Measurements from ENCODE around the gene OR9A2.

The OR9A2 gene

DNA sequence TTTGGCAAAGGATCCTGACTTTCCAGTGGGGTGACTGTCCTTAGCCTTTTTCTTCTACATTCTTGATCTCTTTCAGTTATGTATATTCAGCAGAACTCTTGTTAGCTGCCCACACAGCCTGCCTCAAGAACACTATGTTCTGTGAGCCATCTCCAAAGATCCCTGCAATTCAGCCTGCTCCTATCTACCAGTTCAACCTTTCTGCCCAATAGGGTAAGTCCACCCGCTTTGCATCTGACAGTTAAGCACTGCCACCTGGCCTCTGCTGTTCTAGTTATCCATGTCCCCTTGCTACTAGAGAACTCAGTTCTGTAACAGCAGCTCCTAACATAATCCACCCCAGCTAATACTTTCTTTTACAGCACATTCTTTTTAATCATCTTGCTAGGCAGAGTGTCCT is 13.5 kb downstream of the OR9A2 start:
- H3K27ac ChIP-seq: no peak overlapping the region
- TF ChIP-seq, protein P1, sequence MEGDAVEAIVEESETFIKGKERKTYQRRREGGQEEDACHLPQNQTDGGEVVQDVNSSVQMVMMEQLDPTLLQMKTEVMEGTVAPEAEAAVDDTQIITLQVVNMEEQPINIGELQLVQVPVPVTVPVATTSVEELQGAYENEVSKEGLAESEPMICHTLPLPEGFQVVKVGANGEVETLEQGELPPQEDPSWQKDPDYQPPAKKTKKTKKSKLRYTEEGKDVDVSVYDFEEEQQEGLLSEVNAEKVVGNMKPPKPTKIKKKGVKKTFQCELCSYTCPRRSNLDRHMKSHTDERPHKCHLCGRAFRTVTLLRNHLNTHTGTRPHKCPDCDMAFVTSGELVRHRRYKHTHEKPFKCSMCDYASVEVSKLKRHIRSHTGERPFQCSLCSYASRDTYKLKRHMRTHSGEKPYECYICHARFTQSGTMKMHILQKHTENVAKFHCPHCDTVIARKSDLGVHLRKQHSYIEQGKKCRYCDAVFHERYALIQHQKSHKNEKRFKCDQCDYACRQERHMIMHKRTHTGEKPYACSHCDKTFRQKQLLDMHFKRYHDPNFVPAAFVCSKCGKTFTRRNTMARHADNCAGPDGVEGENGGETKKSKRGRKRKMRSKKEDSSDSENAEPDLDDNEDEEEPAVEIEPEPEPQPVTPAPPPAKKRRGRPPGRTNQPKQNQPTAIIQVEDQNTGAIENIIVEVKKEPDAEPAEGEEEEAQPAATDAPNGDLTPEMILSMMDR (conservative IDR thresholded peaks at IDR 0.05): no peak

DNA sequence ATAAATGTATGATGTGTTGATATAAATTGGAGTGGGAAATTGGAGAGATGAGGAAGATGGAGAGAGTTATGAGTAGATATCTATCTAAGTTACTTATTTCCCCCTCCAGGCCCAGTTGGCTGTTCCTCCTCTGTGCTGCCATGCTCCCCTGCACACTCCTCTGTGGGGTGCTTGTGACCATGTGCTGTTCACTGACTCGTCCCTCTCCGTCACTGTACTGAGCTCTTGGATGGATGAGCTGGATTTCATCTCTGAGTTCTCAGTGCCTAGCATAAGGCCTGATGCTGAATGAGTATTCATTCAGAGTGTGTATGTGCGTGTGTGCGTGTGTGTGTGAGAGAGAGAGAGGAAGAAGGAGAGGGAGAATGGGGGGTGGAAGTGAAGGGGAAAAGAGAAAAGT is 14.5 kb downstream of the OR9A2 start:
- TF ChIP-seq, protein P1 (conservative IDR thresholded peaks at IDR 0.05): no peak
- H3K27ac ChIP-seq: no peak overlapping the region

DNA sequence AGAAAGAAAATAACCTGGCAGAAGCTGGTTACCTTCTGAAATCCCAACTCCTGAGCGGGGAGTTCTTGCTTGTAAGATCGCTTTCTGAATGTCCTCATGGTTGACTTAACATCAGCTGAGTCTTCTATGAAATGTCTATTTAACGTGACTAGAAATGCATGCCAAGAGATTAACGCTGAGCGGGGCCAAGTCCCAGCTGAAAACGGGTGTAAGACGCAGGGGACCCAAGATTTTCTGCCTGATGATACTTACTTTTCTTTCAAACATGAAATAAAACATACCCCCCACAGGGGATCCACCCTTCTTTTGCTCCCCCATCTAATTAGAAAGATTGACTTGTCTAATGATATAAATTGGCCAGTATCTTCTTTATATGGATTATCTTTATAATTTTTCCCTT is 14.9 kb downstream of the OR9A2 start:
- H3K27ac ChIP-seq: no peak overlapping the region
- TF ChIP-seq, protein P1 (conservative IDR thresholded peaks at IDR 0.05): no peak

DNA sequence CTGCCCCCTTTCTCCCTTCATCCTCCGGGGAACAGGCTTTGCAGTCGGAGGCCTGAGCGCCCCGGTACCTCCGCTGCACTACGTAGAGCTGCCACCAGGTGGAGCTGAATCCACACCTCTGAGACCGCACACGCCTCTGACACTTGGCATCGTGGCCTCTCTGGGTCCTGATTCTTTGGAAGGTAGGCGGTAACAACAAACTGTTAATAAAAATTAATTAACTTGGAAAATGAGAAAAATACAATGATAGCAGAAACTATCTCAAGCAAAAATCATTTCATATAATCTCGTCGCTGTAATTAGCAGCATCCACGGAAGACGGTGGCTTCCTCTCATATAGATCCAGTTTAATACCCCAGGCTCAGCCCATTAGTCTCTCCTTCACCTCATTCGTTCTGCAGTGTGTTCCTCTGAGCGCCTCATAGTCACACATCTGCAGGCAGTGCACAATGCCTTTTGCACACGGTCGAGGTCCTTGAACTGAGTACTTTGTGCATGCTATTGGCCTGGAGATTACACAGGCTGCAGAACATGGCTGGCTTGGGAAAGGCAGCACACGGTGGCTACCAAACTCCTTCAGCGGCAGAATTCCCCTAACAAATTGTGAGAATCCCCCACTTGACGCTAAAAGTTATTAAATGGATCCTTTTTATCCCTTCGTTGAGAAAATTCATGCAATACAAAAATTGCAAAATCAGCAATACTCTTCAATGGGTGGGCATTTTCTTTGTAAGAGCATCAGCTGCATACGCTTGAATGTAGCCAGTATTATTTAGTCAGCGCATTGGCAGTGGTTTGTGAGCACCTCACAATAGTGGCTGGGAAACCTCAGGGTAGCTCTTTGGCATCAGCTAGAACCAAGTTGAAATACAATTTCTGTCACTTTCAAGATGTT is 18.7 kb downstream of the OR9A2 start:
- TF ChIP-seq, protein P1 (conservative IDR thresholded peaks at IDR 0.05): peak; percentile 98
- no peak overlapping the region for H3K27ac ChIP-seq

DNA sequence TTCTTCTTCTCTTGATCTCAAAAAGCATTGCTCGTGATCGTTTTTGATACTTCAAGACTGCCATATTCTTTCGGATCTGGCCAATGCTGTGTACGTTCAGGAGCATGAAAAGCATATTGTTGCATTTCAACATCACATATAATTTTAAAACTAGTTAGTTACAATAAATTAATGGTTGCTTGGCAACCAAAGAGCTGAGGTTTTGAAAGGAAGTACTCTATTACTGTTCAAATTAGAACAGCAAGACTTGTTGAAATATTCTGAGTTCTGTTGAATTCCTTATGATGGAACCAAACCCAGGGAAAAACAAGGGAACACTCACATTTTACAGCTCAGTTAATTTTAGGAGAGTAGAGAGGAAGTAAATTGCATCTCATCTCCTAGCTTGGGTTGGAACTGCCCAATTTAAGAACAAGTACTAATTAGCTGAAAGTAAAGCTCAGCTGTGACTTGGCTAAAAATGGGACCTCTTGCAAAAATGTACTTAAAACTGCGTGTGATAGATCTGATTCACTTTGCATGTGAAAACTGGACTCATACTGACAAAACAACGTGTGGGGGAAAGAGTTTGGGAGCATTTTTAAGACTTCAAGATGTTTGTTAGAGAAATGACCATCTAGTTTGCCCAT is 21.2 kb downstream of the OR9A2 start:
- TF ChIP-seq, protein P1 (conservative IDR thresholded peaks at IDR 0.05): no peak
- H3K27ac ChIP-seq: no peak overlapping the region

DNA sequence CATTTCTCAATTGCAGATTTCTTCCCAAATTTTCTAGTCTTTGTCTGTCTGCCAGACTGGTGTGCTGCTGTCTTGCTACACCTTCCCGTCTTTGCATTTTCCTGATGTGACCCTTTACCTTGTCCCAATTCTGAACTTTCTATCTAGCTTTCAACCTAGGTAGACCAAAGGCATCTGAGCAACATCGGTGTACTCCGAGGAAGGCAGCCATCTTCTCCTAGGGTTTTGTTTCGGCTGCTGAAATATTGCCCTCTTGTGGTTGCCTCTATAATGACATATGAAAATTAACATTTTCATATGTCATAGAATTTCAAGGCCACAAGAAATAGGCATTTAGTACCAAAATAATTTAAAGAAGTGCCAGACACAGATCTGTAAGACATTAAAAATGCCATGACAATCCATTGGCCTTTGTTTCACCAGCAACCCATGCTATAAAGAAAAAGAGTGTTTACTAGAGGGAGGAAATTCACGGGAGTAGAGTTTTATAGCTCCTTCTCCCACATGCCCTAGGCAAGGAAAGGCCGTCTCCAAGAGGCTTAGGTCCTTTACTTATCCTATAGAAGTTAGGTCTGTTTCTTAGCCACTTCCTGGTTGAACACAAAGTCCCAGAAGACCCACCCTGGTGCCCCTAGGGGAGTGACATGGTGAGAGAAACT is 23.4 kb downstream of the OR9A2 start:
- TF ChIP-seq, protein P1 (conservative IDR thresholded peaks at IDR 0.05): peak; percentile 90
- H3K27ac ChIP-seq: peak overlapping the region; percentile 68

DNA sequence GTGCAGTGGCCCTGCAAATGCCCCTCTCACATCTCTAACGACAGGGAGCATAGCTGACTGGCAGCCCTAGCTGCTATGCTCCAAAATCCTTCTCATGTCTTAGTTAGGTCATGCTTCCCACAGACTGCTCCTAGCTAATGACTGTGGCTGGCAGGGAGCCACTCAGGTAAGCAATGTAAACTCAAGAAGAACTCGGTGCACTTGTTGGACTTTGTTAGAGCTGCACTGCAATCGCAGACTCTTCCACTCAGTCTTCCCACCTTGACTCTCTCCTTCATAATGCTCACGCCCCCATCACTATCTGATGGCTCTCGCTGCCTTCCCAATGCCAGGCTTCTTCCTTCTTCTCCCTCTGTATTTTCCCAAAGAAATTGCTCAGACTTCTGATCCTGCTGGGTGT is 24.0 kb downstream of the OR9A2 start:
- H3K27ac ChIP-seq: peak overlapping the region; percentile 68
- TF ChIP-seq, protein P1 (conservative IDR thresholded peaks at IDR 0.05): no peak

Data from VCaP (cell line).